ENCODE data around the gene LRP5. TPM values are rescaled to one million over a fixed set of nuclear protein-coding genes. Genes with fewer than 3 reads are reported as not detected.
A peak's percentile ranks its signal among the peaks of the same experiment; 100 is the strongest.

Gene LRP5
- polyA plus RNA-seq, 1 donor (not counting 4 experiments of a cell fraction or from before 2014, with no cell fraction given) = 6.6 TPM

GRCh38 chr11:68470304-68470811 lies 158.0 kb downstream of the LRP5 start:
- DNase-seq (ENCODE audit: low read depth, low spot score) (no peak), FAIRE-seq (no peak)
- Histone ChIP-seq H3K9me1 (ENCODE audit: control insufficient read depth, extremely low read depth, insufficient read depth, low read length) (peaks cover 14% of the 10 kb centered on the region), H3K4me1 (ENCODE audit: control insufficient read depth, extremely low read depth, insufficient read depth, low read length) (peaks cover 16% of the 10 kb centered on the region), H2AFZ (ENCODE audit: control insufficient read depth, low read length) (no peak overlapping the region), H3K9ac (ENCODE audit: control insufficient read depth, extremely low read depth, insufficient read depth, low read length) (no peak overlapping the region), H3K79me2 (ENCODE audit: control insufficient read depth, insufficient read depth, low read length) (peaks cover 92% of the 10 kb centered on the region), H3K27ac (ENCODE audit: control insufficient read depth, insufficient read depth, low read length) (no peak overlapping the region), H3K36me3 (ENCODE audit: control insufficient read depth in 2 of 2, extremely low read depth in 1 of 2, insufficient read depth in 2 of 2, low read length in 2 of 2) (peaks cover 1 to 17% of the 10 kb centered on the region in 2 experiments), H4K20me1 (ENCODE audit: control insufficient read depth, extremely low read depth, insufficient read depth, low read length) (peaks cover 51% of the 10 kb centered on the region), H3K4me2 (ENCODE audit: control insufficient read depth, extremely low read depth, insufficient read depth, low read depth, low read length) (no peak overlapping the region), H3K27me3 (ENCODE audit: control insufficient read depth, extremely low read depth, insufficient read depth, low read length) (no peaks in the 10 kb centered on the region), H3K9me3 (ENCODE audit: control insufficient read depth, low read depth, low read length) (no peaks in the 10 kb centered on the region), H3K4me3 (ENCODE audit: control insufficient read depth in 2 of 3, extremely low read depth in 1 of 3, insufficient read depth in 2 of 3, low read depth in 1 of 3, low read length in 3 of 3) (no peak overlapping the region)
- TF ChIP-seq CTCF (optimal IDR thresholded peaks at IDR 0.05 in 1 of 3, IDR thresholded peaks at IDR 0.05 in 1 of 3, conservative IDR thresholded peaks at IDR 0.05 in 1 of 3; ENCODE audit: extremely low read depth in 1 of 3, insufficient read depth in 2 of 3, low read length in 3 of 3) = no peak
- TF ChIP-seq EZH2 (IDR thresholded peaks at IDR 0.05; ENCODE audit: low read length) = no peak
- dilution Hi-C loops (cut with MboI; ENCODE audit: extremely low pct_ligation_motif_present, low sequenced_read_pairs) = no loop called here

GRCh38 chr11:68471360-68472340 lies 159.3 kb downstream of the LRP5 start:
- no peak for TF ChIP-seq EZH2 (IDR thresholded peaks at IDR 0.05; ENCODE audit: low read length)
- TF ChIP-seq CTCF (optimal IDR thresholded peaks at IDR 0.05 in 1 of 3, IDR thresholded peaks at IDR 0.05 in 1 of 3, conservative IDR thresholded peaks at IDR 0.05 in 1 of 3; ENCODE audit: extremely low read depth in 1 of 3, insufficient read depth in 2 of 3, low read length in 3 of 3) = no peak
- FAIRE-seq (no peak), DNase-seq (ENCODE audit: low read depth, low spot score) (no peak)
- Histone ChIP-seq H3K9me1 (ENCODE audit: control insufficient read depth, extremely low read depth, insufficient read depth, low read length) (peaks cover 14% of the 10 kb centered on the region), H3K4me1 (ENCODE audit: control insufficient read depth, extremely low read depth, insufficient read depth, low read length) (peaks cover 16% of the 10 kb centered on the region), H3K79me2 (ENCODE audit: control insufficient read depth, insufficient read depth, low read length) (peaks cover 90% of the 10 kb centered on the region), H4K20me1 (ENCODE audit: control insufficient read depth, extremely low read depth, insufficient read depth, low read length) (peaks cover 43% of the 10 kb centered on the region), H3K4me3 (ENCODE audit: control insufficient read depth in 2 of 3, extremely low read depth in 1 of 3, insufficient read depth in 2 of 3, low read depth in 1 of 3, low read length in 3 of 3) (no peak overlapping the region), H3K27me3 (ENCODE audit: control insufficient read depth, extremely low read depth, insufficient read depth, low read length) (no peaks in the 10 kb centered on the region), H3K9ac (ENCODE audit: control insufficient read depth, extremely low read depth, insufficient read depth, low read length) (no peak overlapping the region), H3K4me2 (ENCODE audit: control insufficient read depth, extremely low read depth, insufficient read depth, low read depth, low read length) (peak overlapping the region; percentile 33), H2AFZ (ENCODE audit: control insufficient read depth, low read length) (no peak overlapping the region), H3K36me3 (ENCODE audit: control insufficient read depth in 2 of 2, extremely low read depth in 1 of 2, insufficient read depth in 2 of 2, low read length in 2 of 2) (peaks cover 1 to 13% of the 10 kb centered on the region in 2 experiments), H3K9me3 (ENCODE audit: control insufficient read depth, low read depth, low read length) (no peaks in the 10 kb centered on the region), H3K27ac (ENCODE audit: control insufficient read depth, insufficient read depth, low read length) (no peak overlapping the region)
- dilution Hi-C loops (cut with MboI; ENCODE audit: extremely low pct_ligation_motif_present, low sequenced_read_pairs) = no loop called here

Data from keratinocyte (primary cell).